NCI-H2107 treated with DMSO at 0.1 percent for 48 hours (cell line): ENCODE data around the gene RLBP1.
"Not testable (repeated sequence)": the region's sequence is repeated elsewhere in the genome, so short reads cannot be mapped to it uniquely, and the experiment has no call there.

Source experiments
- DNase-seq: peaks from one replicate; lab custom pipeline; 2025; ENCODE audit not compliant: unreplicated experiment; lab: John Stamatoyannopoulos, UW

Gene RLBP1

GRCh38 chr15:89221543-89221942 lies at the start of gene RLBP1:
Gene RLBP1, minus strand, starts transcription at chr15:89221579. Its CDS starts 2,604 bp downstream, at chr15:89218975.
- no peak for DNase-seq

GRCh38 chr15:89250142-89250541 lies 28.8 kb upstream of the RLBP1 start:
- not testable (repeated sequence) for DNase-seq

- DNase-seq: no peak
These were observed 27.2 kb upstream of the RLBP1 start for GRCh38 chr15:89248584-89248983.

- no peak for DNase-seq
These were observed 26.1 kb upstream of the RLBP1 start for GRCh38 chr15:89247446-89247845.

GRCh38 chr15:89244574-89244903 lies 23.2 kb upstream of the RLBP1 start:
- DNase-seq: no peak

GRCh38 chr15:89243691-89244573 lies 22.6 kb upstream of the RLBP1 start, which contains the start of gene FANCI:
Gene FANCI, plus strand, starts transcription at chr15:89243979. Its CDS starts 3,669 bp downstream, at chr15:89247648.
- DNase-seq: peak; percentile 70

- no peak for DNase-seq
These were observed 21.8 kb upstream of the RLBP1 start for GRCh38 chr15:89243046-89243690.

- DNase-seq: not testable (repeated sequence)
These were observed 18.8 kb upstream of the RLBP1 start for GRCh38 chr15:89239883-89240810.

GRCh38 chr15:89231832-89232231 lies 10.5 kb upstream of the RLBP1 start:
- DNase-seq: no peak

GRCh38 chr15:89230277-89230676 lies 8.9 kb upstream of the RLBP1 start:
- DNase-seq: no peak

- no peak for DNase-seq
These were observed 6.0 kb upstream of the RLBP1 start for GRCh38 chr15:89227425-89227824.

- no peak for DNase-seq
These were observed 5.2 kb upstream of the RLBP1 start for GRCh38 chr15:89226359-89227221.

GRCh38 chr15:89225588-89225987 lies 4.2 kb upstream of the RLBP1 start:
- no peak for DNase-seq

GRCh38 chr15:89218531-89218930 lies 2.8 kb downstream of the RLBP1 start:
- DNase-seq: no peak

- DNase-seq: no peak
These were observed 3.5 kb downstream of the RLBP1 start for GRCh38 chr15:89217686-89218376.

GRCh38 chr15:89217031-89217430 lies 4.3 kb downstream of the RLBP1 start:
- DNase-seq: no peak

GRCh38 chr15:89215627-89216026 lies 5.8 kb downstream of the RLBP1 start:
- DNase-seq: no peak

- DNase-seq: no peak
These were observed 9.7 kb downstream of the RLBP1 start for GRCh38 chr15:89211678-89212170.

- DNase-seq: no peak
These were observed 12.3 kb downstream of the RLBP1 start for GRCh38 chr15:89209057-89209456.

- DNase-seq: no peak
These were observed 13.1 kb downstream of the RLBP1 start for GRCh38 chr15:89208256-89208655.
